ENCODE results near the gene MICAL2. TPM values are rescaled to one million over a fixed set of nuclear protein-coding genes. Genes with fewer than 3 reads are reported as not detected.

MICAL2 gene
- total and polyA plus RNA-seq, 2 of the 8 experiments (the other 6 are each of a cell fraction or from before 2014, with no cell fraction given), result 1.3 to 4.1 TPM

DNA sequence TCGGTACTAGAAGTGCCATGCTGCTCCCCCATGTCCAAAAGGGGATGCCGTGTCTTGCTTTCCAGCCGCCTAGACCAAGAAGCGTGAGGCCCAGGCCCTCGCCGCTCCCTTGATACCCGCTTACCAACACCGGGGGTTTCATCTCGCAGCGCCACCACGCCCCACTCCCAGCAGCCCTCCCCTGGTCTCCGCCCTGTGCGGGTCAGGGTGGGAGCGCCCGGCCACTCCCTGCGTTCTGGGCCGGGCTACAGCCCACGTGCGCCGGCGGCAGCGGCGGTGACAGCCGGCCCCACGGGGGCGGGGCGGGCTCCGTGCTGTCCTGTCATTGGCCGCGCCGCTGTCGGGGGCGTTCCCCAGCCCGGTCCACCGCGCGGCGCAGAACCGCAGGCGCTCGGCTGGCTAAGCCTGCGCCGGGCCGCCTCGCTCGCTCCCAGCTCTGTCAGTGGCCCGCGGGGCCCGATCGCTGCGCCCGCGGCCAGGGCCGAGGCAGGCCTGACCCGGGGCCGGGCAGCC lies at the start of gene MICAL2 (continued):
- TF ChIP-seq HDAC2 (IDR thresholded peaks at IDR 0.05; ENCODE audit: borderline replicate concordance in 1 of 2, low read depth in 2 of 2, low read length in 2 of 2), result 0 out of 4 replicates have a peak, but pooled peaks of 1 of the 2 experiments have one; percentile 47
- no peak for TF ChIP-seq BACH1 (IDR thresholded peaks at IDR 0.05; ENCODE audit: low read length)
- no peak for TF ChIP-seq KDM1A (IDR thresholded peaks at IDR 0.05; ENCODE audit: borderline replicate concordance, low read length)
- no peak for TF ChIP-seq HDAC6 (IDR thresholded peaks at IDR 0.05; ENCODE audit: low read depth, low read length)
- no peak for TF ChIP-seq KDM5A (IDR thresholded peaks at IDR 0.05; ENCODE audit: low read length)
- no peak for TF ChIP-seq SP4 (IDR thresholded peaks at IDR 0.05; ENCODE audit: low read length)
- no peak for TF ChIP-seq SRF (IDR thresholded peaks at IDR 0.05; ENCODE audit: low read depth, low read length)
- TF ChIP-seq ZNF274 (IDR thresholded peaks at IDR 0.05; ENCODE audit: borderline replicate concordance, extremely low read depth, low read length), result no peak
- no peak for TF ChIP-seq ATF2 (IDR thresholded peaks at IDR 0.05; ENCODE audit: low read length)
- TF ChIP-seq GABPA (IDR thresholded peaks at IDR 0.05; ENCODE audit: borderline replicate concordance, insufficient read depth, low read length), result no peak
- TF ChIP-seq CHD1 (IDR thresholded peaks at IDR 0.05; ENCODE audit: low read depth, low read length), result no peak
- no peak for TF ChIP-seq POLR2A (IDR thresholded peaks at IDR 0.05; ENCODE audit: control extremely low read depth in 1 of 2, low read depth in 2 of 2, low read length in 2 of 2)
- TF ChIP-seq SIRT6 (IDR thresholded peaks at IDR 0.05; ENCODE audit: low read length), result no peak
- TF ChIP-seq E2F6 (IDR thresholded peaks at IDR 0.05), result peak; percentile 54; the same call in 1 of the 2 replicates
- no peak for TF ChIP-seq TBP (IDR thresholded peaks at IDR 0.05; ENCODE audit: low read depth, low read length)
- TF ChIP-seq RXRA (IDR thresholded peaks at IDR 0.05; ENCODE audit: insufficient read depth, low read depth, low read length), result no peak
- TF ChIP-seq BCL11A (IDR thresholded peaks at IDR 0.05; ENCODE audit: low read depth in 2 of 2, low read length in 2 of 2), result no peak
- TF ChIP-seq, protein P1, sequence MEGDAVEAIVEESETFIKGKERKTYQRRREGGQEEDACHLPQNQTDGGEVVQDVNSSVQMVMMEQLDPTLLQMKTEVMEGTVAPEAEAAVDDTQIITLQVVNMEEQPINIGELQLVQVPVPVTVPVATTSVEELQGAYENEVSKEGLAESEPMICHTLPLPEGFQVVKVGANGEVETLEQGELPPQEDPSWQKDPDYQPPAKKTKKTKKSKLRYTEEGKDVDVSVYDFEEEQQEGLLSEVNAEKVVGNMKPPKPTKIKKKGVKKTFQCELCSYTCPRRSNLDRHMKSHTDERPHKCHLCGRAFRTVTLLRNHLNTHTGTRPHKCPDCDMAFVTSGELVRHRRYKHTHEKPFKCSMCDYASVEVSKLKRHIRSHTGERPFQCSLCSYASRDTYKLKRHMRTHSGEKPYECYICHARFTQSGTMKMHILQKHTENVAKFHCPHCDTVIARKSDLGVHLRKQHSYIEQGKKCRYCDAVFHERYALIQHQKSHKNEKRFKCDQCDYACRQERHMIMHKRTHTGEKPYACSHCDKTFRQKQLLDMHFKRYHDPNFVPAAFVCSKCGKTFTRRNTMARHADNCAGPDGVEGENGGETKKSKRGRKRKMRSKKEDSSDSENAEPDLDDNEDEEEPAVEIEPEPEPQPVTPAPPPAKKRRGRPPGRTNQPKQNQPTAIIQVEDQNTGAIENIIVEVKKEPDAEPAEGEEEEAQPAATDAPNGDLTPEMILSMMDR (IDR thresholded peaks at IDR 0.05; ENCODE audit: control extremely low read depth in 1 of 3, insufficient read depth in 1 of 3, low read depth in 1 of 3, low read length in 3 of 3), result no peak
- peak; percentile 46 to 90; a peak in 2 of 4 replicates for TF ChIP-seq SIN3A (conservative IDR thresholded peaks at IDR 0.05 in 1 of 2, IDR thresholded peaks at IDR 0.05 in 1 of 2; ENCODE audit: low read depth in 1 of 2, low read length in 2 of 2)
- TF ChIP-seq, protein P2, sequence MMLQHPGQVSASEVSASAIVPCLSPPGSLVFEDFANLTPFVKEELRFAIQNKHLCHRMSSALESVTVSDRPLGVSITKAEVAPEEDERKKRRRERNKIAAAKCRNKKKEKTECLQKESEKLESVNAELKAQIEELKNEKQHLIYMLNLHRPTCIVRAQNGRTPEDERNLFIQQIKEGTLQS (IDR thresholded peaks at IDR 0.05; ENCODE audit: insufficient read depth, low read depth, low read length), result no peak

Data from H1 (cell line).